ENCODE results near the gene PLCB1. TPM values are rescaled to one million over a fixed set of nuclear protein-coding genes. Genes with fewer than 3 reads are reported as not detected.

Gene PLCB1
- total and polyA plus RNA-seq, 4 donors: 1.6 to 43.8 (median 6.1) TPM

DNA sequence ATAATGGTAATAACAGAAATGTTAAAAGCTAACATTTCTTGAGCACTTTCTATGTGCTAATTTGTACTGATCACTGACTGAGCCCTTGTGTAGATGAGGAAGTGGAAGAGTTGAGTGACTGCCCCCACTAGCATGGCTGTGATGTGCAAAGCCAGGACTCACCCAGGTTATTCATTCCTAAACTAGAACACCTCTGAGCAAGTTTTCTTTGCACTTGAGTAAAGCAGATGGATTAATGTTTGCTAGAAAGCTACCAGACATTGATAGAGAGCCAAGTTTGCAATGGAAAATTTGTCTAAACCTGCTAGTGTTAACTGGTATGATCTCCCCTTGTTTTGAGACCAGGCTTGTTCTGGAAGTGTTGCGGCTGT, 469.5 kb downstream of the PLCB1 start:
- TF ChIP-seq, protein P1, sequence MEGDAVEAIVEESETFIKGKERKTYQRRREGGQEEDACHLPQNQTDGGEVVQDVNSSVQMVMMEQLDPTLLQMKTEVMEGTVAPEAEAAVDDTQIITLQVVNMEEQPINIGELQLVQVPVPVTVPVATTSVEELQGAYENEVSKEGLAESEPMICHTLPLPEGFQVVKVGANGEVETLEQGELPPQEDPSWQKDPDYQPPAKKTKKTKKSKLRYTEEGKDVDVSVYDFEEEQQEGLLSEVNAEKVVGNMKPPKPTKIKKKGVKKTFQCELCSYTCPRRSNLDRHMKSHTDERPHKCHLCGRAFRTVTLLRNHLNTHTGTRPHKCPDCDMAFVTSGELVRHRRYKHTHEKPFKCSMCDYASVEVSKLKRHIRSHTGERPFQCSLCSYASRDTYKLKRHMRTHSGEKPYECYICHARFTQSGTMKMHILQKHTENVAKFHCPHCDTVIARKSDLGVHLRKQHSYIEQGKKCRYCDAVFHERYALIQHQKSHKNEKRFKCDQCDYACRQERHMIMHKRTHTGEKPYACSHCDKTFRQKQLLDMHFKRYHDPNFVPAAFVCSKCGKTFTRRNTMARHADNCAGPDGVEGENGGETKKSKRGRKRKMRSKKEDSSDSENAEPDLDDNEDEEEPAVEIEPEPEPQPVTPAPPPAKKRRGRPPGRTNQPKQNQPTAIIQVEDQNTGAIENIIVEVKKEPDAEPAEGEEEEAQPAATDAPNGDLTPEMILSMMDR (IDR thresholded peaks at IDR 0.05; ENCODE audit: control extremely low read depth, extremely low read depth): no peak
- WGBS, 2 donors: 89 to 100% methylated on average over 1 of the region's 1 CpG
- H3K4me3 ChIP-seq: no peak overlapping the region

DNA sequence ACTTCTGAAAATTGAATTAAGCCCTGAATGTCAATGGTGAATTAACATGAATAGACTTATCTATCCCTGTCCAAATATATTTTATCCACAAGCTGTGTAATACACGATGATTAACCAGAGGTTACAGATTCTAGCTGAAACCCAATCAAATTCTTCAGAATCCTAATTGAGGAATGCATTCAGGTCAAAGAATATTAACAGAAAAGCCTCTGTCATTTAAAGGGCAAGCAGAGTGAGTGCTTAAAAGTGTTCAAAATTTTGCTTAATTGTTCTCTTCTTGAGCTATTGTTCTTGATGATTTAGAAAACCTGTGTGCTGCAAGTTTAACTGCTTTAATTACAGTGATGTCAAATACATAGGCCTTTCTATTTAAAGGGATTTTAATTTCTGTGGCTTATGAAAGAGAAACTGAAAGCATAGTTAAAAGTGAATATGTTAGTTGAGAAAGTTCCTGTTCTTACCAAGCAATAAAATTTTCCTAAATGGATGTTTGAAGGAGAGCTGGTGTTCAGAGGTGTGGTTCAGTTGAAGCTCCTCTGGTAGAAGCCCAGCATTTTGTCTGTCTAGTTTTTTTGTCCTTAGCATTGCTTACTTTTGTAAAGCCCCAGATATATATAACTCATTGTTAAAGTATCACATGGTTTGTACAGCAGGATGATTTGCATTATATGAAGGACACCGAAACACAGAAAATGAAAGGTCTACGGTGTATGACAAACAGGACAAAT, 470.5 kb downstream of the PLCB1 start:
- Histone ChIP-seq H3K27me3 (ENCODE audit: control insufficient read depth in 3 of 3, insufficient read depth in 3 of 3, low read length in 2 of 3) (no peaks in the 10 kb centered on the region), H3K4me3 (no peak overlapping the region), H3K36me3 (ENCODE audit: control insufficient read depth in 4 of 4, insufficient read depth in 4 of 4, low read length in 4 of 4) (no peaks in the 10 kb centered on the region), H3K9me3 (ENCODE audit: control insufficient read depth in 4 of 4, insufficient read depth in 3 of 4, low read length in 3 of 4) (no peaks in the 10 kb centered on the region), H3K27ac (ENCODE audit: low read depth in 1 of 2, low read length in 1 of 2) (peak overlapping the region in 1 of 2 donors; percentile 16), H3K9ac (ENCODE audit: insufficient read depth in 1 of 2, low read length in 2 of 2) (peak overlapping the region in 1 of 2 donors; percentile 42), H3K4me1 (ENCODE audit: control insufficient read depth in 5 of 5, insufficient read depth in 5 of 5, low read length in 5 of 5) (peaks cover 0 to 4% (median 0%) of the 10 kb centered on the region in 5 donors)
- peak in 2 of 3 donors; percentile 2 to 24 for DNase-seq
- WGBS, 2 donors: 35 to 38% methylated on average over 3 of the region's 3 CpGs
- TF ChIP-seq, protein P1 (IDR thresholded peaks at IDR 0.05; ENCODE audit: control extremely low read depth, extremely low read depth): no peak
- ATAC-seq (ENCODE audit: insufficient read depth, low FRiP score): peak; percentile 19

More for the DNA sequence above, 469.5 kb downstream of the PLCB1 start:
- no peak overlapping the region for H3K9ac ChIP-seq (ENCODE audit: insufficient read depth in 1 of 2, low read length in 2 of 2)
- DNase-seq (peak in 1 of 3 donors; percentile 32), ATAC-seq (ENCODE audit: insufficient read depth, low FRiP score) (no peak)
- no peaks in the 10 kb centered on the region for H3K27me3 ChIP-seq (ENCODE audit: control insufficient read depth in 3 of 3, insufficient read depth in 3 of 3, low read length in 2 of 3)
- H3K27ac ChIP-seq (ENCODE audit: low read depth in 1 of 2, low read length in 1 of 2): no peak overlapping the region
- no peaks in the 10 kb centered on the region for H3K36me3 ChIP-seq (ENCODE audit: control insufficient read depth in 4 of 4, insufficient read depth in 4 of 4, low read length in 4 of 4)
- peaks cover 0 to 4% (median 0%) of the 10 kb centered on the region in 5 donors for H3K4me1 ChIP-seq (ENCODE audit: control insufficient read depth in 5 of 5, insufficient read depth in 5 of 5, low read length in 5 of 5)
- no peaks in the 10 kb centered on the region for H3K9me3 ChIP-seq (ENCODE audit: control insufficient read depth in 4 of 4, insufficient read depth in 3 of 4, low read length in 3 of 4)

DNA sequence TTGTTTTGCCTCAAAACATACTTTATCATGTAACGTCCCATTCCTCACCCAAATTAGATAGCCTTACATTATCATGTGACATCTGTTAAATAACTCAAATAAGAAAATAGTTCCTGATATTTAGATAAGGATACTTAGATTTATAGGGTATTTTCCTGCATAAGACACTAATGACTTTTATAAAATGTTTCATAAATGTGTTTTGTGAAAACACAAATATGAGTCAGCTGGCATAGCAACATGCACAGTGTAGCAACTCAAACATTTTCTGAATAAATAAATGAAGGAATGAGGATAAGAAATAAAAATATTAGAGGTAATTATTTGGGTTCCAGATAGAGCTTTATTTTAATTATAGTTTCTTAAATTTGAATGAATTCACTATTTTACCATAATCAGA, 476.4 kb downstream of the PLCB1 start:
- Histone ChIP-seq H3K9ac (ENCODE audit: insufficient read depth in 1 of 2, low read length in 2 of 2) (no peak overlapping the region), H3K36me3 (ENCODE audit: control insufficient read depth in 4 of 4, insufficient read depth in 4 of 4, low read length in 4 of 4) (no peaks in the 10 kb centered on the region), H3K27me3 (ENCODE audit: control insufficient read depth in 3 of 3, insufficient read depth in 3 of 3, low read length in 2 of 3) (no peaks in the 10 kb centered on the region), H3K9me3 (ENCODE audit: control insufficient read depth in 4 of 4, insufficient read depth in 3 of 4, low read length in 3 of 4) (no peaks in the 10 kb centered on the region), H3K4me1 (ENCODE audit: control insufficient read depth in 5 of 5, insufficient read depth in 5 of 5, low read length in 5 of 5) (peaks cover 0 to under 1% (median 0%) of the 10 kb centered on the region in 5 donors), H3K27ac (ENCODE audit: low read depth in 1 of 2, low read length in 1 of 2) (no peak overlapping the region), H3K4me3 (no peak overlapping the region)
- TF ChIP-seq, protein P1 (IDR thresholded peaks at IDR 0.05; ENCODE audit: control extremely low read depth, extremely low read depth): no peak
- 76 to 91% methylated on average over 1 of the region's 1 CpG for WGBS, 2 donors
- ATAC-seq (ENCODE audit: insufficient read depth, low FRiP score) (no peak), DNase-seq (peak in 2 of 3 donors; percentile 20 to 22)
